IPS DF 6.9 (cell line): Measurements from ENCODE around the gene PLAGL2.

Experiments
- DNase-seq: peaks from one replicate; pipeline ENCODE4 v3.0.0-alpha.2; 2013; ENCODE audit warnings: low read depth, low spot score
- H3K27ac ChIP-seq: one replicate; pipeline ENCODE4 v1.5.1; 2013; ENCODE audit warnings: low read length, control low read depth
- H3K27me3 ChIP-seq: 2 replicates; pipeline ENCODE4 v1.6.1; 2013; ENCODE audit warnings: mild to moderate bottlenecking, low read length; ENCODE audit not compliant: control insufficient read depth, insufficient read depth
- H3K36me3 ChIP-seq: 2 replicates; pipeline ENCODE4 v1.6.1; 2013; ENCODE audit warnings: low read length; ENCODE audit not compliant: control insufficient read depth, insufficient read depth
- H3K4me1 ChIP-seq: 2 replicates; pipeline ENCODE4 v1.6.1; 2013; ENCODE audit warnings: low read length; ENCODE audit not compliant: control insufficient read depth, insufficient read depth
- H3K4me3 ChIP-seq: 2 replicates; pipeline ENCODE4 v1.5.1; 2013; ENCODE audit warnings: mild to moderate bottlenecking, low read length
- H3K9me3 ChIP-seq: 2 replicates; pipeline ENCODE4 v1.6.1; 2013; ENCODE audit warnings: low read length, inconsistent platforms; ENCODE audit not compliant: control insufficient read depth, insufficient read depth
- WGBS: extraction: QIAGEN DNeasy Blood & Tissue Kit; methylation state at CpG from one replicate; pipeline ENCODE4 v1.1.7; 2013; ENCODE audit warnings: mixed read lengths, missing lambda C conversion rate; ENCODE audit not compliant: insufficient read length, insufficient coverage; 5-methylcytosine and 5-hydroxymethylcytosine counted together

Gene PLAGL2

DNA sequence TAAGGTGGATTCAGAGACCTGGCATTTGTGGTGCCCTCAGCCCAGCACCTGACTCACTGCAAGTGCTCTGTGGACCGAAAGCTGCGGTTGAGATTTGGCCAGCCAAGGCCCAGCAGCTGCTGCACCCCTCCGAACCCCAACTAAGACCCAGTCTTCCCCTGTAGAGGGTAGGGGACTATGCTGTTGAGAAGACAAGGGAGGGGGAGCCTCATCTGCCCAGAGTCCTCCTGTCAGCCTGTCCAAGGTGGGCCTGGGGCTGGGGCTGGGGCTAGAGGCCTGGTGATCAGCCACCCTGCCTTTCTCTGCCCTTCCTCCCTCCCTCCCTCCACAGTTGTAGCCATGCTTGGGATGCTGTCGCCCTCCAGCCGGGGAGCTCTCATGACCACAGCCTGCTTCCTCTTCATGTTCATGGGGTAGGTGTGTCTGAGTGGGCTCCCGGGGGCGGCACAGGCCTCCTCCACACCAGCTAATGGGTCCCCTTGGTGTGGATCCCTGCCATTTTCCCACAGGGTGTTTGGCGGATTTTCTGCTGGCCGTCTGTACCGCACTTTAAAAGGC is 57.2 kb downstream of the PLAGL2 start:
- H3K9me3 ChIP-seq = no peaks in the 10 kb centered on the region
- no CpG with 5 or more reads among the region's 10 CpGs for WGBS
- H3K27me3 ChIP-seq = no peaks in the 10 kb centered on the region
- no peak overlapping the region for H3K27ac ChIP-seq
- DNase-seq = no peak
- H3K4me3 ChIP-seq = no peak overlapping the region
- H3K36me3 ChIP-seq = peaks cover 24% of the 10 kb centered on the region
- H3K4me1 ChIP-seq = no peaks in the 10 kb centered on the region

GRCh38 chr20:32149566-32150170 is 57.9 kb downstream of the PLAGL2 start:
- no peaks in the 10 kb centered on the region for H3K27me3 ChIP-seq
- H3K4me3 ChIP-seq = no peak overlapping the region
- H3K9me3 ChIP-seq = no peaks in the 10 kb centered on the region
- no peak for DNase-seq
- no CpG with 5 or more reads among the region's 8 CpGs for WGBS
- H3K4me1 ChIP-seq = no peaks in the 10 kb centered on the region
- H3K27ac ChIP-seq = no peak overlapping the region
- H3K36me3 ChIP-seq = peaks cover 30% of the 10 kb centered on the region

- Histone ChIP-seq H3K36me3 (peaks cover 44% of the 10 kb centered on the region), H3K27ac (no peak overlapping the region), H3K27me3 (no peaks in the 10 kb centered on the region), H3K4me1 (no peaks in the 10 kb centered on the region), H3K4me3 (no peak overlapping the region), H3K9me3 (no peaks in the 10 kb centered on the region)
- DNase-seq = no peak
- WGBS = no CpG with 5 or more reads among the region's 8 CpGs
Observed at GRCh38 chr20:32144898-32145662, 62.5 kb downstream of the PLAGL2 start.

DNA sequence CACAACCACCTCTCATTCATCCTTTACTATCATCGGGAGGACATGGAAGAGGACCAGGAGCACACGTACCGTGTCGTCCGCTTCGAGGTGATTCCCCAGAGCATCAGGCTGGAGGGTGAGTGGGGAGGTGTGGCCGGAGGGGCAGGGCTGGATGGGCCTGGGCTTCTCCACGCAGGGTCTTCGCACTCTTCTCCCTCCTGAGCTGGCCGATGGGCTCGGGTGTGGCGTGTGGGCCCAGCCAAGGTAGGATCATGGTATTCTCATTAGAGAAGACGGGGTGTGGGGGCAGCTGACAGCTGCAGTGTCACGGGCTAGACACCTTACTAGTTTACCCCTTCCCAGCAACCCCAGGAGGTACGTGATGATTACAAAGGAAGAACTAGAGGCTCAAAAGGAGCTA is 64.6 kb downstream of the PLAGL2 start:
- H3K36me3 ChIP-seq = peaks cover 49% of the 10 kb centered on the region
- WGBS = no CpG with 5 or more reads among the region's 15 CpGs
- H3K27me3 ChIP-seq = no peaks in the 10 kb centered on the region
- H3K4me1 ChIP-seq = no peaks in the 10 kb centered on the region
- no peaks in the 10 kb centered on the region for H3K9me3 ChIP-seq
- no peak overlapping the region for H3K4me3 ChIP-seq
- H3K27ac ChIP-seq = no peak overlapping the region
- no peak for DNase-seq
